Right lobe of liver (tissue), 4 donors: ENCODE results near the gene ACBD6.

Experiments
- POLR2A ChIP-seq: fragments of 450-650 bp; IDR thresholded peaks from one replicate; pipeline ENCODE4 v1.6.1; 2017; ENCODE audit warnings: antibody characterized with exemption, mild to moderate bottlenecking
- TF ChIP-seq, protein P1 (sequence below), 4 donors: fragments of 200-600 bp in 3 of 4; fragments of 450-650 bp in 1 of 4; IDR thresholded peaks; one replicate each; pipeline versions ENCODE4 v1.5.1 to v1.8.0; 2016 to 2022; ENCODE audit warnings: antibody characterized with exemption in 4 of 4, mild to moderate bottlenecking in 2 of 4
- donor health status: DM: no; HTN: no; CAD: no.
- donor health status: DM: no; HTN: no; CAD: no.
- donor health status: DM: no; HTN: yes; CAD: no.

DNA sequence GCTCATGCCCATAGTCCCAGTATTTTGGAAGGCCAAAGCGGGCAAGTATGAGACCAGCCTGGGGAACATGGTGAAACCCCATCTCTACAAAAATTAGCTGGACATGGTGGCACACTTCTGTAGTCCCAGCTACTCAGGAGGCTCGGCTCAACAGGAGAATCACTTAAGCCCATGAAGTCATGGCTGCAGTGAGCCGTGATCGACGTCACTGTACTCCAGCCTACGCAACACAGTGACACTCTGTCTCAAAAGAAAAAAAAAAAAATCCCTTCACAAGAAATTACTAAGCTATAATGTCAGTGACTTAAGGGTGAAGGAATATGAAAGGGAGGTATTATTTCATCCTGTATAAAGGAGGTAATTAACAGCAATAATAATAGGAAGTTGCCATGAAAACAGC, 99.8 kb downstream of the ACBD6 start:
- TF ChIP-seq, protein P1, sequence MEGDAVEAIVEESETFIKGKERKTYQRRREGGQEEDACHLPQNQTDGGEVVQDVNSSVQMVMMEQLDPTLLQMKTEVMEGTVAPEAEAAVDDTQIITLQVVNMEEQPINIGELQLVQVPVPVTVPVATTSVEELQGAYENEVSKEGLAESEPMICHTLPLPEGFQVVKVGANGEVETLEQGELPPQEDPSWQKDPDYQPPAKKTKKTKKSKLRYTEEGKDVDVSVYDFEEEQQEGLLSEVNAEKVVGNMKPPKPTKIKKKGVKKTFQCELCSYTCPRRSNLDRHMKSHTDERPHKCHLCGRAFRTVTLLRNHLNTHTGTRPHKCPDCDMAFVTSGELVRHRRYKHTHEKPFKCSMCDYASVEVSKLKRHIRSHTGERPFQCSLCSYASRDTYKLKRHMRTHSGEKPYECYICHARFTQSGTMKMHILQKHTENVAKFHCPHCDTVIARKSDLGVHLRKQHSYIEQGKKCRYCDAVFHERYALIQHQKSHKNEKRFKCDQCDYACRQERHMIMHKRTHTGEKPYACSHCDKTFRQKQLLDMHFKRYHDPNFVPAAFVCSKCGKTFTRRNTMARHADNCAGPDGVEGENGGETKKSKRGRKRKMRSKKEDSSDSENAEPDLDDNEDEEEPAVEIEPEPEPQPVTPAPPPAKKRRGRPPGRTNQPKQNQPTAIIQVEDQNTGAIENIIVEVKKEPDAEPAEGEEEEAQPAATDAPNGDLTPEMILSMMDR (IDR thresholded peaks at IDR 0.05): no peak
- no peak for TF ChIP-seq POLR2A
